HEK293T (cell line): ENCODE measurements around the gene IREB2.
A peak's percentile ranks its signal among the peaks of the same experiment; 100 is the strongest.
"Not testable (repeated sequence)": the region's sequence is repeated elsewhere in the genome, so short reads cannot be mapped to it uniquely, and the experiment has no call there.

Source experiments
- CTCF ChIA-PET: fragments of 350-600 bp; formaldehyde crosslinking; extraction: SDS; loops from one replicate; lab custom pipeline; 2021; ENCODE audit warnings: antibody characterized with exemption, inconsistent platforms; lab: Yijun Ruan, JAX
- POLR2A ChIA-PET: fragments of 350-600 bp; formaldehyde crosslinking; extraction: SDS; loops from one replicate; lab custom pipeline; 2020; ENCODE audit warnings: antibody characterized with exemption, inconsistent platforms; lab: Yijun Ruan, JAX
- DNase-seq: peaks from one replicate; pipeline ENCODE4 v3.0.0; 2012; ENCODE audit warnings: mixed read lengths; ENCODE audit errors: extremely low spot score
- ARNT ChIP-seq: fragments of 450-650 bp; IDR thresholded peaks from 2 replicates; pipeline ENCODE4 v1.6.1; 2017; ENCODE audit warnings: mild to moderate bottlenecking
- BHLHE40 ChIP-seq: fragments of 450-650 bp; IDR thresholded peaks from 2 replicates; pipeline ENCODE4 v1.6.1; 2016; ENCODE audit warnings: mild to moderate bottlenecking, moderate library complexity, borderline replicate concordance
- CTBP1 ChIP-seq: fragments of 450-650 bp; IDR thresholded peaks from 2 replicates; pipeline ENCODE4 v1.6.1; 2016; ENCODE audit warnings: borderline replicate concordance
- ELF4 ChIP-seq: fragments of 450-650 bp; IDR thresholded peaks from 2 replicates; pipeline ENCODE4 v1.6.1; 2017; ENCODE audit warnings: antibody characterized with exemption
- FOXA1 ChIP-seq: fragments of 450-650 bp; IDR thresholded peaks from 2 replicates; pipeline ENCODE4 v1.6.1; 2016; ENCODE audit warnings: mild to moderate bottlenecking
- FOXM1 ChIP-seq: fragments of 450-650 bp; IDR thresholded peaks from 2 replicates; pipeline ENCODE4 v1.6.1; 2017; ENCODE audit warnings: mild to moderate bottlenecking, borderline replicate concordance
- HDGF ChIP-seq: fragments of 450-650 bp; IDR thresholded peaks from 2 replicates; pipeline ENCODE4 v1.6.1; 2017; ENCODE audit warnings: antibody characterized with exemption, borderline replicate concordance
- L3MBTL2 ChIP-seq: fragments of 450-650 bp; conservative IDR thresholded peaks from 2 replicates; pipeline ENCODE4 v1.6.1; 2016; ENCODE audit warnings: mild to moderate bottlenecking
- LEF1 ChIP-seq: fragments of 450-650 bp; IDR thresholded peaks from 2 replicates; pipeline ENCODE4 v1.6.1; 2017; ENCODE audit warnings: mild to moderate bottlenecking, borderline replicate concordance
- NFRKB ChIP-seq: fragments of 450-650 bp; IDR thresholded peaks from 2 replicates; pipeline ENCODE4 v1.6.1; 2016; ENCODE audit warnings: mild to moderate bottlenecking, moderate library complexity
- SP1 ChIP-seq: fragments of 450-650 bp; IDR thresholded peaks from 2 replicates; pipeline ENCODE4 v1.6.1; 2017
- SUZ12 ChIP-seq: fragments of 450-650 bp; IDR thresholded peaks from 2 replicates; pipeline ENCODE4 v1.6.1; 2016; ENCODE audit warnings: mild to moderate bottlenecking
- TARDBP ChIP-seq: fragments of 450-650 bp; IDR thresholded peaks from 2 replicates; pipeline ENCODE4 v1.6.1; 2016
- ZNF384 ChIP-seq: fragments of 450-650 bp; IDR thresholded peaks from 2 replicates; pipeline ENCODE4 v1.6.1; 2016
- TF ChIP-seq, protein P1 (sequence below): fragments of 450-650 bp; IDR thresholded peaks from 2 replicates; pipeline ENCODE4 v1.6.1; 2016

Gene IREB2

DNA sequence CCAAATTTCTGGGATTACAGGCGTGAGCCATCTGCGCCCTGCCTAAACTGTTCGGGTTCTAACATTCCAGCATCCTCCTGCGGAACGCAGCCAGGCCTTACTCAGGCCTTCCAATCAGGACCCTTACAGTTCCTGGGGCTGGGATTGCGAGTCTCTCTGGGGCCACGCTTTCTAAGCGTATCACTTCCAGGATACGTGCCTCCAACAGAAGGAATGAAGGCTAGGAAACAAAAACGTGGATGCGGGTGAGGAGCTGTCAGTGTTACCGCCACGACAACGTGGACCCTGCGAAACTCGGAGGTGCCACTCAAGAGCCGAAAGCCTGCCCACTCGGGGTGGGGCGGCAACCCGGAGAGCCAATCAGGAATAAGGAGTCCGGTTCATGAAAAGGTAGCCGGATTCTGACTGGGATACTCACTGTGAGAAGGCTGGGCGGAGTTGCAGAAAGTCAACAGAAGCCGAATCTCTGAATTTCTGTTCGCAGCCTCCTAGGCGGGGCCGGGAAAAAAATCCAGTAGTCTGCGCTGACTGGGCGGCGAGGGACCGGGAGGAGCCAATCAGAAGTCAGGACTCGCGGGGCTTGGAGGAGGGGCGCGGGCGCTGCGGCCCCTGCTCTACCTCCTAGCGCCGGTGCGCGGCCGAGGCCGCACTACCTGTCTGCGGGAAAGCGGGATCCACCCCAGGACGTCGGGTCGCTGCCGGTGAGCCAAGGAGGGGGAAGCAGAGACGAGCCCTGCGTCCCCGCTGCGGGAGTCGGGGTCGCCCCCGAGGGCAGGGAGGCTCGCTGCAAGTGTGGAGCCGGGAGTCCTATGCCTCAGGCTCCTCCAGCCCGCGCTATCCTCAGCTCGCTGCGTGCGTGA is 69.2 kb downstream of the IREB2 start, which contains the start of gene HYKK:
HYKK (plus strand) TSS at position 607 of the 860 bp plus-strand sequence. CDS start 5,512 bp downstream, outside the sequence.
- DNase-seq, result peak; percentile 97
- no peak for TF ChIP-seq CTBP1
- TF ChIP-seq ARNT, result no peak
- peak; percentile 71 for TF ChIP-seq L3MBTL2
- TF ChIP-seq, protein P1, sequence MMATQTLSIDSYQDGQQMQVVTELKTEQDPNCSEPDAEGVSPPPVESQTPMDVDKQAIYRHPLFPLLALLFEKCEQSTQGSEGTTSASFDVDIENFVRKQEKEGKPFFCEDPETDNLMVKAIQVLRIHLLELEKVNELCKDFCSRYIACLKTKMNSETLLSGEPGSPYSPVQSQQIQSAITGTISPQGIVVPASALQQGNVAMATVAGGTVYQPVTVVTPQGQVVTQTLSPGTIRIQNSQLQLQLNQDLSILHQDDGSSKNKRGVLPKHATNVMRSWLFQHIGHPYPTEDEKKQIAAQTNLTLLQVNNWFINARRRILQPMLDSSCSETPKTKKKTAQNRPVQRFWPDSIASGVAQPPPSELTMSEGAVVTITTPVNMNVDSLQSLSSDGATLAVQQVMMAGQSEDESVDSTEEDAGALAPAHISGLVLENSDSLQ, result peak; percentile 99
- no peak for TF ChIP-seq ELF4
- POLR2A ChIA-PET, result interaction anchor here (0.7 to 4.0 kb wide), 9 partner anchors 10 to 208 kb away, joined by 3 to 27 read pairs (median 5); partner anchors contain the start of genes CHRNA5, IREB2, PSMA4 and SKIC8
- CTCF ChIA-PET, result interaction anchor here (0.6 to 0.7 kb wide), 2 partner anchors 112 to 113 kb away, joined by 3 to 4 read pairs; no protein-coding TSS in a partner anchor

DNA sequence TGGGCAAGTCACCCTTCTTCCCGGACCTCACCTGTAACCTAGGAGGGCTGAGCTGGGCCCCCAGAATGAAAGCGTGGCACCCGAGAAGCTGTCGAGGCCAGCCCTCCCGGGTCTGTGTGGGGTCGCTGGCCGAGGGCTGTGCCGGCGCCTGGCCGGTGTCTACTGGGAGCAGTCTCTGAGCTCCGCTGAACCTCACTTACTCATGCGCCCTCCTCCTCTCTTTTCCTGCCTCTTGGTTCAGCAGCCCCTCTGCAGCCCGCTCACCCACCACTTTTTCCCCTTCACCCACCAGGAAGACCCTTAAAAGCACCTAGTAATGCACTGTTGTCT is 69.8 kb downstream of the IREB2 start:
- DNase-seq, result no peak
- TF ChIP-seq ARNT (no peak), FOXM1 (no peak), TARDBP (no peak), BHLHE40 (no peak), SP1 (no peak)
- ChIA-PET POLR2A (interaction anchor here (0.8 to 4.0 kb wide), 9 partner anchors 14 to 208 kb away, joined by 3 to 27 read pairs (median 5); partner anchors contain the start of genes CHRNA5, IREB2, PSMA4 and SKIC8), CTCF (interaction anchor here (0.6 to 0.7 kb wide), 2 partner anchors 111 to 112 kb away, joined by 3 to 4 read pairs; no protein-coding TSS in a partner anchor)

DNA sequence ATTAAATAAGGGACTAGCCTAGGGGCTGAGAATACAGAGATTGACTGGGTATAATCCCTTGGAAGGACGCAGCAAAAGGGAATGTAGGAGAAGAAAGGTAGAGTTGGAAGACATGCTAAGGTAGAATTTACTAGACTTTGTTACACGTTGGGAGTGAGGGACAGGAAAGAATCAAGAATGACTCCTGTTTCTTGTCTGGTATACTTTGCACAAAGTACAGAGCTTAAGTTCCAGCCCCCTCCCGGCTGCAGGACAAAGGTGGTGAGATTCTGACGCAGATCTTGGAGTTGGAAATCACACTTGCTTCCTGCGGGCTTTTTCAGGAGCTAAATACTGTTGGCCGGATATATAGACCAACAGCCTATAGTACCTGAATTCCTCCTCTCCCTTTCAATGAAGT is 70.3 kb downstream of the IREB2 start:
- CTCF ChIA-PET, result no interaction called here
- POLR2A ChIA-PET, result interaction anchor here (0.8 to 4.0 kb wide), 7 partner anchors 14 to 209 kb away, joined by 3 to 27 read pairs (median 7); partner anchors contain the start of genes CHRNA5, IREB2, PSMA4 and SKIC8
- TF ChIP-seq, protein P1, result no peak
- TF ChIP-seq LEF1, result no peak
- TF ChIP-seq ARNT, result no peak
- no peak for TF ChIP-seq ZNF384
- no peak for TF ChIP-seq FOXA1
- TF ChIP-seq FOXM1, result no peak
- no peak for TF ChIP-seq BHLHE40
- TF ChIP-seq ELF4, result no peak
- DNase-seq, result no peak

DNA sequence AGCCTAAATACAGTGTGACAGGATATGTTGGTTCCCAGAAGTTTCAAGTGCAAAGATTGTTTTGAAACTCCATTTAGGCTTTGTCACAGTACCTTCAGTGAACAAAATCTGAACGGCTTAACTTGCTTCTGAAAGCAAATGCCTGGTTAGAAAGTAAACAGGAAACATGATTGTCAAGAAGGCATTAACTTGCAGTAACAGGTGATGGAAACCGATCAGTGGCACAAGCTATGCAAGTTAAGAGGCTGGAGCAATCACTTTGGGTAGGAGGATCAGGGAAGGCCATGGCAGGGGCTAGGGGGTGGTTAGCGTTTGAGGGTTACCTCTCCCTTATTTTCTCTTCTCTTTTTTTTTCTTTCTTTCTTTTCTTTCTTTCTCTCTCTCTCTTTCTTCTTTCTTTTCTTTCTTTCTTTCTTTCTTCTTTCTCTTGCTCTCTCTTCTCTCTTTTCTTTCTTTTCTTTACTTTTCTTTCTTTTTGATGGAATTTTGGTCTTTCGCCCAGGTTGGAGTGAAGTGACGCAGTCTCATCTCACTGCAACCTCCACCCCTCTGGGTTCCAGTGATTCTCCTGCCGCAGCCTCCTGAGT is 71.8 kb downstream of the IREB2 start:
- no peak for DNase-seq
- CTCF ChIA-PET, result no interaction called here
- POLR2A ChIA-PET, result interaction anchor here (1.9 to 2.9 kb wide), 2 partner anchors 31 to 210 kb away, joined by 7 to 27 read pairs; partner anchors contain the start of genes PSMA4 and SKIC8
- TF ChIP-seq NFRKB (no peak), ELF4 (no peak), LEF1 (no peak), BHLHE40 (no peak), L3MBTL2 (no peak), ZNF384 (no peak)

DNA sequence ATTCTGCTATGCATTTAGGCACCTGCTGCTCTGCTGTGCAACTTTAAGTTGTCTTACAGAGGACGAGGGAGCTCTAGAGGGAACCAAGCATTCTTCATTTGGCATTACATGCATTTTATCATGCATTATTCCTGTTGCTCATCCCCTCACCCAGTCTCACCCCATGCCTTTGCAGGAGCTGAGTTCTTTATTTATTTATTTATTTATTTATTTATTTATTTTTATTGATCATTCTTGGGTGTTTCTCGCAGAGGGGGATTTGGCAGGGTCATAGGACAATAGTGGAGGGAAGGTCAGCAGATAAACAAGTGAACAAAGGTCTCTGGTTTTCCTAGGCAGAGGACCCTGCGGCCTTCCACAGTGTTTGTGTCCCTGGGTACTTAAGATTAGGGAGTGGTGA is 82.0 kb downstream of the IREB2 start:
- POLR2A ChIA-PET, result interaction anchor here (3.0 kb wide), 1 partner anchor 20 kb away, joined by 17 read pairs; the partner anchor contains the start of gene PSMA4
- DNase-seq, CTCF ChIA-PET: not testable (repeated sequence)

DNA sequence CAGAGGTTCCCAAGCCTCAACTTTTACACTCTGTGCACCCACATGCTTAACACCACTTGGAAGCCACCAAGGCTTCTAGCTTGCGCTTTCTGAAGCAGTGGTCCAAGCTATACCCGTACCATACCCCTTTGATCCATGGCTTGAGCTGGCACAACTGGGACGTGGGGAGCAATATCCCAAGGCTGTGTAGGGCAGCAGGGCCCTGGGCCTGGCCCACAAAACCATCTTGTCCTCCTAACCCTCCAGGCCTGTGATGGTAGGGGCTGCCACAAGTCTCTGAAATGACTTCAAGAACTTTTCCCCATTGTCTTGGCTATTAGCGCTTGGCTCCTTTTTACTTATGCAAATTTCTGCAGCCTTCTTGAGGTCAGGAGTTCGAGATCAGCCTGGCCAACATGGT is 86.2 kb downstream of the IREB2 start:
- ChIA-PET CTCF (no interaction called here), POLR2A (interaction anchor here (1.3 to 1.6 kb wide), 2 partner anchors 16 kb away, joined by 3 to 5 read pairs; partner anchors contain the start of genes HYKK and PSMA4)
- DNase-seq, result no peak
- no peak for TF ChIP-seq SUZ12
- no peak for TF ChIP-seq FOXM1
- no peak for TF ChIP-seq TARDBP
- no peak for TF ChIP-seq SP1
- no peak for TF ChIP-seq ZNF384
- TF ChIP-seq BHLHE40, result no peak

DNA sequence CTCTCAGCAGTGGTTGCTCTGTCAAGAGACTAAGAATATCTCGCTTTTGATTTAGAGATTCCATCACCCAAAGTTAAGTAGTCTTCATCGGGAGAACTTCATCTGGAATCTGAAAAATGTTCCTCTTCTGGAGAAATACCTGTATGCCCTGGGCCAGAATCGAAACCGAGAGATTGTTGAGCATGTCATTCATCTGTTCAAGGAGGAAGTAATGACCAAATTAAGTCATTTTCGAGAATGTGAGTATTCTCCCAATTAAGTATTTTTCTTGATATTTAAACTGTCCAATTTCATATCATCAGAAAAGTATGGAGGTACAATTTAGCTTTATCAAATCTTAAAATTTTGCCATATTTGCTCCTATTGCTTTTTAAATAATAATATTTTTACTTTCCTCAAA is 89.3 kb downstream of the IREB2 start:
- CTCF ChIA-PET, result no interaction called here
- DNase-seq, result no peak

More for the DNA sequence above, 89.3 kb downstream of the IREB2 start:
- TF ChIP-seq, protein P1, result no peak
- TF ChIP-seq FOXA1 (no peak), HDGF (no peak), ELF4 (no peak), BHLHE40 (no peak), ARNT (no peak), ZNF384 (no peak), LEF1 (no peak), L3MBTL2 (no peak), SP1 (no peak), FOXM1 (no peak)
- POLR2A ChIA-PET, result no interaction called here
